Smooth muscle cell (in vitro differentiated cells): ENCODE results near the gene GNAT2. TPM values are rescaled to one million over a fixed set of nuclear protein-coding genes. Genes with fewer than 3 reads are reported as not detected.
"Not testable (repeated sequence)": the region's sequence is repeated elsewhere in the genome, so short reads cannot be mapped to it uniquely, and the experiment has no call there.

ENCODE experiments used
- DNase-seq: peaks from one replicate; lab custom pipeline; 2025; ENCODE audit not compliant: unreplicated experiment; lab: John Stamatoyannopoulos, UW
- H2AFZ ChIP-seq: fragments of 200-600 bp; sonication (generic); 2 replicates; pipeline ENCODE4 v1.6.0; 2016; ENCODE audit warnings: antibody characterized with exemption, low read depth, mild to moderate bottlenecking
- H3F3A ChIP-seq: fragments of 200-600 bp; sonication (generic); 2 replicates; pipeline ENCODE4 v1.6.0; 2017; ENCODE audit warnings: antibody characterized with exemption, low read depth
- H3K27ac ChIP-seq: fragments of 200-600 bp; sonication (generic); 2 replicates; pipeline ENCODE4 v1.5.1; 2016; ENCODE audit warnings: low read depth, mild to moderate bottlenecking
- H3K27me3 ChIP-seq: fragments of 200-600 bp; sonication (generic); 2 replicates; pipeline ENCODE4 v1.6.1; 2016; ENCODE audit warnings: low read depth, mild to moderate bottlenecking
- H3K36me3 ChIP-seq: fragments of 200-600 bp; sonication (generic); 2 replicates; pipeline ENCODE4 v1.5.1; 2016; ENCODE audit warnings: low read depth
- H3K4me1 ChIP-seq: fragments of 200-600 bp; sonication (generic); 2 replicates; pipeline ENCODE4 v1.5.1; 2016; ENCODE audit warnings: low read depth
- H3K4me2 ChIP-seq: fragments of 200-600 bp; sonication (generic); 2 replicates; pipeline ENCODE4 v1.6.0; 2016; ENCODE audit warnings: mild to moderate bottlenecking
- H3K4me3 ChIP-seq: fragments of 200-600 bp; sonication (generic); 2 replicates; pipeline ENCODE4 v1.5.1; 2016; ENCODE audit warnings: mild to moderate bottlenecking
- H3K79me2 ChIP-seq: fragments of 200-600 bp; sonication (generic); 2 replicates; pipeline ENCODE4 v1.6.0; 2016; ENCODE audit warnings: low read depth, mild to moderate bottlenecking
- H3K9ac ChIP-seq: fragments of 200-600 bp; sonication (generic); 2 replicates; pipeline ENCODE4 v1.6.0; 2016; ENCODE audit warnings: low read depth
- H3K9me3 ChIP-seq: fragments of 200-600 bp; sonication (generic); replicated peaks from 2 replicates; pipeline ENCODE4 v1.5.1; 2016; ENCODE audit warnings: low read depth
- H4K20me1 ChIP-seq: fragments of 200-600 bp; sonication (generic); 2 replicates; pipeline ENCODE4 v1.6.0; 2016; ENCODE audit warnings: low read depth
- WGBS: methylation state at CpG from one replicate; pipeline ENCODE4 v1.1.7; 2016; ENCODE audit warnings: low lambda C conversion rate; 5-methylcytosine and 5-hydroxymethylcytosine counted together
- polyA plus RNA-seq: library from polyadenylated mRNA; unstranded; fragments of >200 nt; fragmentation: Nextera tagmentation; extraction: Ambion mirVana; gene quantifications from 2 replicates; pipeline ENCODE4 v1.2.1, GENCODE V29; 2016
- total RNA-seq: library from RNA; depleted of rRNA; stranded (reverse); fragments of >200 nt; gene quantifications from 2 replicates; pipeline ENCODE4 v1.2.3, GENCODE V29; 2014
- TF ChIP-seq, protein P1 (sequence below): fragments of 200-600 bp; sonication (generic); IDR thresholded peaks from 2 replicates; pipeline ENCODE4 v1.5.1; 2017; ENCODE audit warnings: borderline replicate concordance, mild to moderate bottlenecking, antibody characterized with exemption; ENCODE audit not compliant: insufficient read depth, poor library complexity, severe bottlenecking

Gene GNAT2
- total and polyA plus RNA-seq, 2 experiments from 2014 or later: not detected

GRCh38 chr1:109664671-109665070 lies 45.3 kb upstream of the GNAT2 start:
- Histone ChIP-seq H2AFZ (no peak overlapping the region), H3K4me2 (no peak overlapping the region), H3K36me3 (no peaks in the 10 kb centered on the region), H3K27ac (no peak overlapping the region), H3K4me1 (peaks cover 10% of the 10 kb centered on the region), H3K9ac (no peak overlapping the region), H4K20me1 (no peaks in the 10 kb centered on the region), H3F3A (no peaks in the 10 kb centered on the region), H3K79me2 (no peaks in the 10 kb centered on the region), H3K9me3 (no peaks in the 10 kb centered on the region), H3K4me3 (no peak overlapping the region), H3K27me3 (no peaks in the 10 kb centered on the region)
- no peak for DNase-seq
- TF ChIP-seq, protein P1, sequence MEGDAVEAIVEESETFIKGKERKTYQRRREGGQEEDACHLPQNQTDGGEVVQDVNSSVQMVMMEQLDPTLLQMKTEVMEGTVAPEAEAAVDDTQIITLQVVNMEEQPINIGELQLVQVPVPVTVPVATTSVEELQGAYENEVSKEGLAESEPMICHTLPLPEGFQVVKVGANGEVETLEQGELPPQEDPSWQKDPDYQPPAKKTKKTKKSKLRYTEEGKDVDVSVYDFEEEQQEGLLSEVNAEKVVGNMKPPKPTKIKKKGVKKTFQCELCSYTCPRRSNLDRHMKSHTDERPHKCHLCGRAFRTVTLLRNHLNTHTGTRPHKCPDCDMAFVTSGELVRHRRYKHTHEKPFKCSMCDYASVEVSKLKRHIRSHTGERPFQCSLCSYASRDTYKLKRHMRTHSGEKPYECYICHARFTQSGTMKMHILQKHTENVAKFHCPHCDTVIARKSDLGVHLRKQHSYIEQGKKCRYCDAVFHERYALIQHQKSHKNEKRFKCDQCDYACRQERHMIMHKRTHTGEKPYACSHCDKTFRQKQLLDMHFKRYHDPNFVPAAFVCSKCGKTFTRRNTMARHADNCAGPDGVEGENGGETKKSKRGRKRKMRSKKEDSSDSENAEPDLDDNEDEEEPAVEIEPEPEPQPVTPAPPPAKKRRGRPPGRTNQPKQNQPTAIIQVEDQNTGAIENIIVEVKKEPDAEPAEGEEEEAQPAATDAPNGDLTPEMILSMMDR: no peak
- 27% methylated on average over 1 of the region's 1 CpG for whole genome bisulfite sequencing

- Histone ChIP-seq H4K20me1 (no peaks in the 10 kb centered on the region), H3K9me3 (no peaks in the 10 kb centered on the region), H2AFZ (no peak overlapping the region), H3K27ac (no peak overlapping the region), H3K9ac (no peak overlapping the region), H3F3A (no peaks in the 10 kb centered on the region), H3K36me3 (no peaks in the 10 kb centered on the region), H3K27me3 (no peaks in the 10 kb centered on the region), H3K4me1 (no peaks in the 10 kb centered on the region), H3K79me2 (no peaks in the 10 kb centered on the region), H3K4me3 (no peak overlapping the region), H3K4me2 (no peak overlapping the region)
- DNase-seq: no peak
- 83% methylated on average over 2 of the region's 2 CpGs for WGBS
- TF ChIP-seq, protein P1: no peak
Observed at GRCh38 chr1:109661391-109661790, 42.0 kb upstream of the GNAT2 start.

DNA sequence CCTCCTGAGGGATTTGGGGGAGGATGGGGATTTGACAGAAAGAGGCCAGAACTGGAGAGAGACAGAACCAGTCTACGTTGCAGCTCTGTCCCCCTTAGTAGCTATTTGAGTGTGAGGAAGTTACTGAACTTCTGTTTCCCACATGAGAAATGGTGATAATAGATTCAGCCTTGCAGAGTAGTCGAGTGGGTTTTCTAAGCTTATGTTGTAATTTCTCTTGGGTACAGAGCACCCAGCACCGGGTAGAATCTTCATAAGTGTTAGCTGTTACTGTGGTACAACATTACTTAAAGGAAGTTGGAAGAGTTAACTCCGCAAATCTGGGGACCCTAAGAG lies 41.2 kb upstream of the GNAT2 start:
- H3K79me2 ChIP-seq, H3K9me3 ChIP-seq, H3K27me3 ChIP-seq, H3K9ac ChIP-seq, H3F3A ChIP-seq, H3K36me3 ChIP-seq, H3K27ac ChIP-seq, H2AFZ ChIP-seq, H4K20me1 ChIP-seq, H3K4me1 ChIP-seq, H3K4me3 ChIP-seq, DNase-seq, H3K4me2 ChIP-seq: not testable (repeated sequence)
- 96% methylated on average over 3 of the region's 4 CpGs for WGBS

GRCh38 chr1:109659997-109660690 lies 40.7 kb upstream of the GNAT2 start:
- Histone ChIP-seq H3K9ac (no peak overlapping the region), H2AFZ (no peak overlapping the region), H3K36me3 (no peaks in the 10 kb centered on the region), H3K27ac (no peak overlapping the region), H3K79me2 (no peaks in the 10 kb centered on the region), H3K27me3 (no peaks in the 10 kb centered on the region), H3K4me1 (no peaks in the 10 kb centered on the region), H3K4me2 (no peak overlapping the region), H3F3A (no peaks in the 10 kb centered on the region), H4K20me1 (no peaks in the 10 kb centered on the region), H3K9me3 (no peaks in the 10 kb centered on the region), H3K4me3 (no peak overlapping the region)
- 94% methylated on average over 5 of the region's 5 CpGs for WGBS
- TF ChIP-seq, protein P1: no peak
- no peak for DNase-seq
